Activated CD4-positive, CD25-positive, alpha-beta regulatory T cell treated with anti-CD3 and anti-CD28 coated beads, Interleukin-2, amount 50 U/mL, for 24 hours (primary cell): Measurements from ENCODE around the gene METTL4.

Experiments
- ATAC-seq, 2 donors: fragments of 150-1000 bp; cut with Tn5 transposase; one replicate each; pipeline ENCODE4 v1.10.0; 2021; ENCODE audit warnings: mild to moderate bottlenecking in 1 of 2, moderate library complexity in 1 of 2

The METTL4 gene

GRCh38 chr18:2515908-2516625 lies 55.2 kb downstream of the METTL4 start:
- peak; percentile 82 to 91 for ATAC-seq

- no peak for ATAC-seq
These were observed 56.0 kb downstream of the METTL4 start for GRCh38 chr18:2515171-2515787.

- ATAC-seq = no peak
These were observed 57.7 kb downstream of the METTL4 start for GRCh38 chr18:2513616-2514015.

GRCh38 chr18:2512059-2512458 lies 59.2 kb downstream of the METTL4 start:
- no peak for ATAC-seq

- ATAC-seq = no peak
These were observed 59.9 kb downstream of the METTL4 start for GRCh38 chr18:2511451-2511850.

GRCh38 chr18:2510416-2510815 lies 60.9 kb downstream of the METTL4 start:
- ATAC-seq = no peak

GRCh38 chr18:2508678-2509077 lies 62.6 kb downstream of the METTL4 start:
- no peak for ATAC-seq

- no peak for ATAC-seq
These were observed 63.1 kb downstream of the METTL4 start for GRCh38 chr18:2508155-2508554.

- no peak for ATAC-seq
These were observed 66.7 kb downstream of the METTL4 start for GRCh38 chr18:2504642-2505041.

GRCh38 chr18:2502880-2503279 lies 68.4 kb downstream of the METTL4 start:
- ATAC-seq = no peak

- ATAC-seq = no peak
These were observed 68.9 kb downstream of the METTL4 start for GRCh38 chr18:2502394-2502793.

GRCh38 chr18:2497797-2498196 lies 73.5 kb downstream of the METTL4 start:
- ATAC-seq = no peak

GRCh38 chr18:2495381-2495780 lies 75.9 kb downstream of the METTL4 start:
- no peak for ATAC-seq

- no peak for ATAC-seq
These were observed 76.4 kb downstream of the METTL4 start for GRCh38 chr18:2494921-2495320.
